Pulmonary artery endothelial cell (primary cell): ENCODE results near the gene UBAP2. TPM values are rescaled to one million over a fixed set of nuclear protein-coding genes. Genes with fewer than 3 reads are reported as not detected.

Experiments used
- DNase-seq: peaks from one replicate; pipeline ENCODE4 v3.0.0-alpha.2; 2011; ENCODE audit warnings: low read depth, low spot score
- total RNA-seq: library from RNA; depleted of rRNA; stranded (reverse); fragments of >200 nt; gene quantifications from 2 replicates; pipeline ENCODE4 v1.2.3, GENCODE V29; 2014

Gene UBAP2
- total RNA-seq, 1 donor from 2014 or later, result 14.0 TPM

GRCh38 chr9:33924978-33925797, 123.5 kb downstream of the UBAP2 start:
- DNase-seq, result no peak

GRCh38 chr9:33923998-33924701, 124.5 kb downstream of the UBAP2 start:
- no peak for DNase-seq

GRCh38 chr9:33923079-33923478, 125.6 kb downstream of the UBAP2 start:
- DNase-seq, result no peak

GRCh38 chr9:33921967-33922895, 126.5 kb downstream of the UBAP2 start:
- no peak for DNase-seq

GRCh38 chr9:33919276-33919897, 129.3 kb downstream of the UBAP2 start:
- no peak for DNase-seq

GRCh38 chr9:33917036-33917435, 131.7 kb downstream of the UBAP2 start:
- no peak for DNase-seq

GRCh38 chr9:33914887-33915628, 133.6 kb downstream of the UBAP2 start:
- DNase-seq, result no peak

- no peak for DNase-seq
Observed at GRCh38 chr9:33913541-33913940, 135.1 kb downstream of the UBAP2 start.

GRCh38 chr9:33908749-33909148, 139.9 kb downstream of the UBAP2 start:
- no peak for DNase-seq

GRCh38 chr9:33908114-33908513, 140.6 kb downstream of the UBAP2 start:
- no peak for DNase-seq

GRCh38 chr9:33907347-33907746, 141.3 kb downstream of the UBAP2 start:
- DNase-seq, result no peak

- DNase-seq, result no peak
Observed at GRCh38 chr9:33906769-33907168, 141.9 kb downstream of the UBAP2 start.

- no peak for DNase-seq
Observed at GRCh38 chr9:33905137-33905536, 143.6 kb downstream of the UBAP2 start.

- no peak for DNase-seq
Observed at GRCh38 chr9:33903157-33903780, 145.4 kb downstream of the UBAP2 start.

GRCh38 chr9:33894316-33894715, 154.4 kb downstream of the UBAP2 start:
- DNase-seq, result no peak

GRCh38 chr9:33893861-33894260, 154.8 kb downstream of the UBAP2 start:
- DNase-seq, result no peak

- DNase-seq, result no peak
Observed at GRCh38 chr9:33885948-33886347, 162.7 kb downstream of the UBAP2 start.

- DNase-seq, result peak; percentile 86
Observed at GRCh38 chr9:33884856-33885701, 163.6 kb downstream of the UBAP2 start.

- no peak for DNase-seq
Observed at GRCh38 chr9:33881635-33882034, 167.1 kb downstream of the UBAP2 start.
